UCSD-AML1 (cell line): ENCODE data around the gene ABCC12.
A peak's percentile ranks its signal among the peaks of the same experiment; 100 is the strongest.

Source experiments
- DNase-seq: peaks from one replicate; lab custom pipeline; 2025; ENCODE audit not compliant: unreplicated experiment; lab: John Stamatoyannopoulos, UW

The ABCC12 gene

GRCh38 chr16:48133455-48134211, 22.2 kb downstream of the ABCC12 start:
- DNase-seq: no peak

- DNase-seq: no peak
These were observed 23.1 kb downstream of the ABCC12 start for GRCh38 chr16:48132696-48133095.

- no peak for DNase-seq
These were observed 24.4 kb downstream of the ABCC12 start for GRCh38 chr16:48131201-48131935.

DNA sequence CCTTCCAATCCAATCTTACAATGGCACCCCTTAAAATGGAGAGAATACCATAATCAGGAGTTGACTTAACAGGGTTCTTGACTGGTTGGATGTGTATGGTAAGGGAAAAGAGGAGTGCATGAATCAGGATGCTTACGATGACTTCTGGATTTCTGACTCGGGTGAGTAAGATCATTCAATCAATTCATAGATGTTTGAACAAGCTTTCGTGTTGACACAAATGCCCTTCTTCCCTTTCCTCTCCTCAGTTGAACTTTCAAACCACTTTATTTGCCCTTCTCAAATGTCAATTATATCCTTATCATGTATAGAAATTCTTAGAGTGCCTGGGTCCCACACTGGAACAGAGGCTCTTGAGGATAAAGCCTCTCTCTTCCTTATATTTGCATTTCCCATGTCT, 25.9 kb downstream of the ABCC12 start:
- no peak for DNase-seq

DNA sequence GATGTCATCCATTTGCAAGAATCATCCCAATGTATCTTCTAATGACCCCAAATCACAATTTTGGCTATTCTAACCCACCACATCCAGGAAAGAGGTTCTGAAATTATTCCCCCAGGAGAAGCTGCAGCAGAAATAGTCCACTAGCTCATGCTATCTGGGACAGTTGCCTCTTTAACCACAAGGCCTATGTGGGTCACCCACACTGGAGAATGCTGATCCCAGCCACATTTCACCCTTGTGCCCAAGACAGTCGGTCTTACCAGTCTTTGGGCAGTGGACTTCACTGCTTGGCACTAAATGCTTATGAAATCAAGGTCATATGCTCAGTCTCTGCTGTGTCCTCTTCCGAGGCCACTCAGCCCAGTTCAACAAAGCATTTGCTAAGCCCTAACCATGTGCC, 27.0 kb downstream of the ABCC12 start:
- DNase-seq: no peak

- no peak for DNase-seq
These were observed 28.8 kb downstream of the ABCC12 start for GRCh38 chr16:48126801-48127644.

DNA sequence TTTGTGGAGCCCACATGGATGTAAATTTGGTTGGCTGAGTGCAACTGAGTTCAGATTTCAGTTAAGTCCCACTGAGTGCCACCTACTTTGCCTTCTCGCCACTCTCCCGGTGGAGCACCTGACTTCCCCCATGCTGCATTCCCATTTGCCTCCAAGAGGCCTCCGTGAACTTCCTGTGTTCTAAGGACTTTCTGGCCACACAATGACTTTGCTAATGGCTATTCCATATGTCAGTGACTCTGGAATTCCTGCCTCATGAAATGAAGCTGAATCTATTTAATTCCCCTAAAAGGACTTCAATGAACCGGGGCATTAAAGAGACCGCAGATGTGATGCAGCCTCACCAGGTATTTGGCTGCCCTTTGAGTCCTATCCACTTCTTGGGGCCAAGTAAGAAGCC, 29.9 kb downstream of the ABCC12 start:
- no peak for DNase-seq

- DNase-seq: no peak
These were observed 31.5 kb downstream of the ABCC12 start for GRCh38 chr16:48124266-48124665.

DNA sequence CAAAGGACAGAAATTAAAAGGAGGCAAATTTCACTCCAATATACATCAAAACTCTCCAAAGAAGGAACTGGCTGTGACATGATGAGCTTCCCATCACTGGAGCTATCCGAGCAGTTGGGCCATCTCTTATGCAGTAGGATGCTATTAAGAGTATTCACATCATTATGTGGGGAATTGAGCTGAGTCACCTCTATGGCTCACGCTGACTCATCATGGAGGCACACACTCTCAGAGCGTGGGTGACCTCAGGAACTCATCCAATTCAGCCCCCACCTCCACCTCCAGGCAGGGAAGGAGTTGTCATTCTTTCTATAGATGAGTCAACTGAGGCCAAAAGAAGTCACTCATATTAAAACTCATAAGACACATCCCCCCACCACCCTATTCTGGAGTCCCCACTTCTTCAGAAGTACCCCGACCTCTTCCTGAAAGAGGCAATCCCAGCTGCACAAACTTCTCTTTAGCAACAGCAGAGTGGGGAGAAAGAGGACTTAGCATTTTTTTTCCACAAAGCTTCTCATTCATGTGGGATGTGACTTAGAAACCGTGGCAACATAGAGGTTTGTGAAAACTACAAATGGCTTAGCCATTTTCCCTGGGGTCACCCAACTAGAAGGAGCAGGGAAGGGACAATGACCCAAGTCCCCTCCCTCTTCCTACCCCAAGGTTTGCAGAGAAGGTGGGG, 32.5 kb downstream of the ABCC12 start:
- no peak for DNase-seq

DNA sequence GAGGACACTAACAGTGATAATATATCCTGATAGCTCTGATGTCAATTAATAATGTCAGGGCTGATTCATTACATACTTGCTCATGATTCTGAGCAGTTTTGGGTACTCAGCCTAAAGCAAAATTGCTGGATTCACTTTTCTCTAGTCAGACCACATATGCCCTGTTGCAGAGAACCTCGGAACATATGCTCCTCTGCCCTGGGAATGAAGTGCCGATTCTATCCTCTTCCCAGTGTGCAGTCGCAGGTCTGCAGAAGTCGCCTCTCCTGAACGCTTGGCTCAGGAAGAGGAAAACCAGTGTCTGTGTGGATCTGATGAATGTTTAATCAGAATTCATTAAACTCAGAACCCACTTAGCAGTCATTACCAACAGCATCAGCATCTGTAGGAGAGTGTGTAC, 34.5 kb downstream of the ABCC12 start:
- DNase-seq: no peak

GRCh38 chr16:48118841-48119240, 37.0 kb downstream of the ABCC12 start:
- no peak for DNase-seq

DNA sequence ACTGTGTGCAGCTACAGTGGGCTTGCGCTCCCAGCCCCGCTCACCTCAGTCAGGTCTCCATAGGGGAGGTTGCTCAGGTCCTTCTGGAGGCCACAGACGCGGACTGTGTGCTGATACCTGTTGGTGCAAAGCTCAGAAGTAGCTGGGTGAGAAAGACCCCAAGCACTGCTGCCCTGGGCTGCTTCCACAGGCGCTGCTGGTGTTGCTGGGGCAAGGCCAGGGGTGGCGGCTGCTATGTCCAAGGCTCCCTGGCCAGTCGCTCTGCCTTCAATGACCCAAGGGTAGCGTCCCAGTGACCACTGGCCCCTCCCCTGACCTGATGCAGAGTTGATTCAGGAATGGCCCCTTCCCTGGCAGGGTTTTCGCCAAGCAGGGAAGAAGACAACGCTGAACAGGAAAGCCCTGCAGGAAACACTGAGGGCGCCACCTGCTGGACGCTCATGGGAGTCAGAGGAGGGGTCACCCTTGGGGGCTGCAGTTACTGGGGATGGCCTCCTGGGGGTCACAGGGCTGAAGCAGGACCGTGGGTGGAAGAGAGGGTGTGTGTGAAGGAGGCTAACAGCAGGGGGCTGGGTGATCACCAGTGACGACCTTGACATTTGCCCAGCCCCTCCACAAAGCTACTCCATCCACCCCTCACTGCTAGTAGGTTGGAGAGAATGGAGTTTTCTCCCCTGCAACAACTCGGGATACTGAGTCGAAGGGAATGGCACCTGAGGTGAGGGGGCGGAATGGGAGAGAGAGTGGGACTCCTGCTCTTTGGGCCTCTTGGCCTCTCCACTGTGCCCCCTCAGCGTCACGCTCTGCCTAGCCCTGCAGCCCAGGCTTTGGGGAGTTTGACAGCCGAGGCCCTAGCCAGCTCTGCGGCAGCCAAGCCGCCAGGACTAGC, 38.3 kb downstream of the ABCC12 start:
- peak; percentile 76 for DNase-seq

DNA sequence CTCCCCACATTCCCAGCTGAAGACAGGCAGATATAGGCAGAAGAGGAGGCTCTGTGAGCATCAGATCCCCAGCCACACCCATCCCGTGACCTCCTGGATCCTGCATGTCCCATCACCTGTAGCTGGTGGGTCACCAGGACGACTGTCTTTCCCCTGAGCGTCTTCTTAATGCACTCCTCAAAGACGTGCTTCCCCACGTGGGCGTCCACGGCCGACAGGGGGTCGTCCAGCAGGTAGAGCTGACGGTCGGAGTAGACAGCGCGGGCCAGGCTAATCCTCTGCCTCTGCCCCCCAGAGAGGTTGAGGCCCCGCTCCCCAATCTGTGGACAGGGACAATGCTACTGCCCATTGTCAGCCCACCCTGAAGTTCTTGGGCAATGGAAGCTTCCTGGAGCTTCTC, 40.5 kb downstream of the ABCC12 start:
- no peak for DNase-seq

DNA sequence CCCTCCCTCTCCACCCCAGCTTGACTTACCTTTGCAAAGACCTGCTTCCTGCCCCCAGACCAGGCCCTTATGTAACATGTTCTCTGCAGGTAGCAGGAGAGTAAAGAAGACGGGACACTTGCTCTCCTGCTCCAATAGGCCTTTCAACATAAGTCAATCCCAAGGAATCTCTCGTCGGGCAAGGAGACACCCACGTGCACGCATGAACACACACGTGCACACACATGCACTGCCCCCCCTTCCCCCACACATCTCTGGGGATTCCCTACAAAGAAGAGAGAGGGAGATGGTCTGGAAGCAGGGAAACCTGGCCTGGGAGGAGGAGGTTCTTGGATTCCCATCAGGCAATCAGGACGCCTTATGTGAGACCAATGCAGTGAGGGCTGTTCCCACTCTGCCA, 41.4 kb downstream of the ABCC12 start:
- DNase-seq: no peak

DNA sequence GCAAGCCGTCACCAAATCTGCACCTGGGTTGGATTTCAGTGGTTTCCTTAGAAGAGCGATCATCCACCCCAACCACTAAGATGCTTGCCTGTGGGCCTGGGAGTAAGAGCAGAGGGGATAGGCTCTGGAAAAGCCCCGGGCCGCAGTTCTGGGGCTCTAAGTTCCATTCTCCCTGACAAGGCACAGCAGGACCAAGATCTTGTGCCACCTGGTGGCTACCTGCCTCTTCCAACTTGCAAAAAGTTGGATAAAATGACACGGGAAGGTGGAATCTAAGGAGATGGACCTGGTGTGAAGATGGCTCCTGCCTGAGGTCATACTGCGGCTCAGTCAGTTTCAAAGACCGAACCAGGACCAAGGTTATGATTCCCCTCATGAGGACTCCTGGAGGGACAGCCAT, 42.3 kb downstream of the ABCC12 start:
- DNase-seq: no peak

GRCh38 chr16:48113001-48113400, 42.8 kb downstream of the ABCC12 start:
- no peak for DNase-seq

GRCh38 chr16:48112600-48112999, 43.2 kb downstream of the ABCC12 start:
- no peak for DNase-seq

- no peak for DNase-seq
These were observed 44.8 kb downstream of the ABCC12 start for GRCh38 chr16:48110982-48111381.

DNA sequence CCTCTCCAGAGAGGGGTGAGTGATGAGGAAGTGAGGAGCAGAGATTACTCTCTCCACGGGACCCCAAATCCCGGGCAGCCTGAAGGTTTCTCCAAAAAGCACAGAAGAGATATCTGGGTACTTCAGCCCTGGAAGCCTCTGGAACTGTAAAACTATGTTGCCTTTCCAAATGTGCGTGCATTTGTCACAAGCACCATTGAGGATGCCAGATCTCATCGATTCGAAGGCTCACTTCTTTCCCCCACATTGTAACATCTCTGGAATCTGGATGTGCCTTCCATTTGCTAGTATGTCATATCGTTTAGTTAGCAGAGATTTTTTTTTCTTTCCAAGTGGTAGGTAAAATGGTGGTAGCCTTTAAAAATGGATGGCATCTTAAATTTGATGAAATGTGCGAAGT, 45.8 kb downstream of the ABCC12 start:
- DNase-seq: no peak

- DNase-seq: no peak
These were observed 46.3 kb downstream of the ABCC12 start for GRCh38 chr16:48109475-48109874.
